Measurements from ENCODE around the gene GLRA1.
"Not testable (repeated sequence)": the region's sequence is repeated elsewhere in the genome, so short reads cannot be mapped to it uniquely, and the experiment has no call there.

GLRA1 gene

DNA sequence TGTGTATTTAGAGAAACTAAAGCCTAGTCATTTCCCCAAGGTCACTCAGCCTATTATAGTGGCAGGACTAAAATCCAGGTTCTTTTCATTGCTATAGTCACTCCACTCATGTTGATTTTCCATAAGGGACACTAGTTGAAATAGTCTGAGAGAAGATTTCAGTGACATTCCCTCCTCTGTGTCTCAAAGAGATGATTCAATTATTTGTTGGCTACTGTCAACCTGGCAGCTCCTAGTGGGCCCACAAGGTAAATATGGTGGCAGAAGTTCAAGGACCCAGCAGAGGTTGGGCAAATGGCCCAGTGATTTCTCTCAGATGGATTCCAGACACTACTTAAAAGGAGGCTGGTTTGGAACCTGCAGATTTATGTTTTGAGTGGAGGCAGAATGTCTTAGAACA is 104.8 kb downstream of the GLRA1 start:
- no peak for DNase-seq (ENCODE audit: low spot score)

DNA sequence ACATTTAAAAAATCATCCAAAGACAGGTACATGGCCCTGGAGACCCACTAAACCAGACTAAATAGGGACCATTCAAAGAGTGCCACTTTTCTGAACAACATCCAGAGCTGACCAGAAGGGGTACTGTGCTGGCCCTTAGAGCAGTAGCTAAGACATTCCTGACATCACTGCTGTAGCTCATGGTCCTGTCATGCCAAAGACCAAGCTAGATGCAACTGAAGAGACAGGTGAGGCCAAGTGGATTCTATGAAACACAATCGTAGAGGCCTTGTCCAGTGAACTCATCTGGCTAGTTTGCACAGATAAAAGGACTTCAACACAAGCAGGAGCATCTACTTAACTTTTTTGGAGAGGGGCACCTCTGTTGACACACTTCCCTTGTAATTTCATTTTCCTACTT is 109.6 kb downstream of the GLRA1 start:
- no peak for DNase-seq (ENCODE audit: low spot score)

DNA sequence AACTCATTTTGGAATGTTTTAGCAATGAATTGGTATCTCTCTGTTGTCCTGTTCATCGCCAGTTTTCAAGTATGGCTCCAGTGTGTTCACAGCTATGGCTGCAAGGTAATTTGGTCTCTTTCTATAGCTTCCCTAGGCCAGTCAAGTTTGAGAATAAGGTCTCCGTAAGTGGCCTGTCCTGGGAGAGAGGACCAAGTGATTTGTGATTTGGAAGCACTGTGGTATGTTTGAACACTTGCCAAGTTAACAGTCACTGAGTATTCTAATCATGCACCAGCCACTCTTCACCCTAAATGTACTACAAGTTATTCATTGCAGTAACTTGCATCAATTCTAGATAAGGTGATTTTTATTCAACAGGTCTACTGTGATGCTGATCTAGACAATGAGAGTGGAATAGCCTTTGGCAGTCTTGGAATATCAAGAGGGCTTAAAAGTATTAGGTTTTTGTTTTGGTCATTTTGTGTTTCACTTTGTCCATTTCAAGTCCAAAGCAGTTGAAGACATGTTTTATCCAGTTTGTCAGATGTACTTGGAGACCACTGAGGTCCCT is 111.8 kb downstream of the GLRA1 start:
- no peak for DNase-seq (ENCODE audit: low spot score)

- no peak for DNase-seq (ENCODE audit: low spot score)
Observed at GRCh38 chr5:151811593-151812321, 112.9 kb downstream of the GLRA1 start.

DNA sequence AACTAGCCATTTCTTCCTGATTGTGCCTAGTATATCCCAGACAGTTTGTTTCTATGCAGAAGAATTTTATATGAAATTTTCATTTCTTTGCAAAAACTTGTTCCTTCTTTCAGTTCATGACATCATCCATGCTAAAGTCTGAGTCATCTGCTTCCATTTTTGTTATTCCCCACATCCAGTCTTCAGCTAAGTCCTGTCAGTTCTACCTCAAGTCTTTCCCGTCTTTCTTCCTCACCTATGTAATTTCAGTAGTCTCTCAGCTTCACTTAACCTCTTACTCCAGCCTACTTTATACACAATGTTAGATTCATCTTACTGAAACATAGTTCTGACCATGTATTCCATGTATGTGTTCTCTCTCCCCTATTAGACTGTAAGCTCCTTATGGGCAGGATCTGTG is 113.8 kb downstream of the GLRA1 start:
- DNase-seq (ENCODE audit: low spot score): no peak

GRCh38 chr5:151810449-151810848 is 114.2 kb downstream of the GLRA1 start:
- DNase-seq (ENCODE audit: low spot score): no peak

GRCh38 chr5:151808451-151809169 is 116.0 kb downstream of the GLRA1 start:
- DNase-seq (ENCODE audit: low spot score): no peak

DNA sequence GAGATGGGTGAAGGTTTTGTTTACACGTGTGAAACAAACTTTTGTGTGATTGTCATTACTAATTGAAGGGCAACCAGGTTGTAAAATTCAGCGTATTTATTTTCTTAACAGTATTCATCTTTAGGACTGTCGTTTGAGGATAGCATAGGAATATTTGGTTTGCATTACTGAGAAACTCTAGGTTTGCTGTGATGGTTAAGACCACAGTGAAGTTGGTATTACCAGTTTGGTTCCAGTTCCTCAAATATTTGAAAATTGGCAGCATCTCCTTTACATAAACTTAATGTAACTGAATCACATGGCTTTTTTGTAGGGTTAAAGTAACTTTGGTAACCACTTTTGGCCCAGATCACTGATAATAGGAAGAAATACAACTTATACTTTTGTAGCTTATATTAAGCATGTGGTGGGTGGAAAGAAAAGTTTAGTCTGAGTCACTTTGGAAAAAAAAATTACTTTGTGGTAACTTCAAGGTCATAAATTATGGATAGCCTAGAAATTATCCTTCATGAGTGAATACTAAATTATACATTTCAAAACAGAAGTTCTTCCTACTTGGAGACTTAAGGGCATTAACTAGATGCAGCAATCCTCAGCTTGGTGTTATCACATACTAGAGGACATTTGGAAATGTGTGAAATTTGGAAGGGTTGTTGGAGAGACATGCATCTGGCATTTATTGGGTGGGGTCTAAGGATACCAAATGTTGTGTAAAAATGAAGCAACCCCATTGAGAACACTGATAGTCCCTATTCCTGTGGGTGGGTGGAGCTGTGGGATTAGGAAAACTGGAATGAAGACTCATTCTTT is 119.0 kb downstream of the GLRA1 start:
- no peak for DNase-seq (ENCODE audit: low spot score)

GRCh38 chr5:151800532-151800931 is 124.1 kb downstream of the GLRA1 start:
- no peak for DNase-seq (ENCODE audit: low spot score)

- no peak for DNase-seq (ENCODE audit: low spot score)
Observed at GRCh38 chr5:151799407-151799806, 125.2 kb downstream of the GLRA1 start.

- no peak for DNase-seq (ENCODE audit: low spot score)
Observed at GRCh38 chr5:151798674-151799073, 126.0 kb downstream of the GLRA1 start.

DNA sequence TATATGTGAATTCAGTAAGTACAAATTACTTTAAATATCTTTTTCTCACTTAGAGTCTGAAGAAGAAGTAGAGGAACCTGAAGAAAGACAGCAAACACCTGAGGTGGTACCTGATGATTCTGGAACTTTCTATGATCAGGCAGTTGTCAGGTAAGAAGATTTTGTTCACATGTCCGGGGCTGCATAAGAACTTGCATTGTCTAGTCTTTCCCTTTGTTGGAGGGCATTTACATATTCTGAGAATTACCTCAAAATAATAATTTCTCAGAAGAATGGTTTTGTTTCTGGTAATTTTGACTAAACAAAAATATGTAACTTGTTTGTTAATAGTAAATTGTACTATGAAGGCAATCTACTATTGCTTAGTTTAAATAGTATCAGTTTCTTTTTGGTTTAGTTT is 129.2 kb downstream of the GLRA1 start:
- DNase-seq (ENCODE audit: low spot score): no peak

GRCh38 chr5:151793358-151793757 is 131.3 kb downstream of the GLRA1 start:
- no peak for DNase-seq (ENCODE audit: low spot score)

- no peak for DNase-seq (ENCODE audit: low spot score)
Observed at GRCh38 chr5:151787817-151788216, 136.8 kb downstream of the GLRA1 start.

DNA sequence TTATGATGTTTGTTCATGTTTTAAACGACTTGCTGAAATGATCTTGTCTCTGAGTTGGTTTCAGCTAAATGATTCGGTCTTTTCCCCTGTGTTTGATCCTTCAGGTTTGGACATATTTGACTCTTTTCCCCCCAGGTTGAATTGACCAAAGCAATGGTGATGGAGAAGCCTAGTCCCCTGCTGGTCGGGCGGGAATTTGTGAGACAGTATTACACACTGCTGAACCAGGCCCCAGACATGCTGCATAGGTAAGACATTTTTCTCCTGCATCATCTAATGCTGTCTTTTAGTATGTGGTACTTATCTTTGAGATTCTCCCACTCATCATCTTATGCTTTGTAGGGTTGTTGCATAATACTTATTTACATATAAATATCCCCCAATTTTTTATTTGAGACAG is 138.2 kb downstream of the GLRA1 start:
- DNase-seq (ENCODE audit: low spot score): no peak

DNA sequence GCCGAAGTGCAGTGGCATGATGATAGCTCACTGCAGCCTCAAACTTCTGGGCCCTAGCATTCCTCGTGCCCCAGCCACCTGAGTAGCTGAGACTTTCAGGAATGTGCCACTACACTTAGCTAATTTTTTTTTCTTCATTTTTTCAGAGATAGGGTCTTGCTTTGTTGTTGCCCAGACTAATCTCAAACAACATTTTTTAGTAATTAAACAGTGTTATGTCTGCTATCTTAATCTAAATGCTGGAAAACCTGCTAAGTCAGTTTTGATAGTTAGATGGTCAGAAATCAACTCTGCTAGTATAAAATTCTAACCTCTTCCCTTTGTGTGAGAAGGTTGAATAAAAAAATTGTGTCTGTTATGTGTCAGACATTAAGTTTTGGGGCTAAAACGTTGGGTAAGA is 140.5 kb downstream of the GLRA1 start:
- DNase-seq (ENCODE audit: low spot score): no peak

GRCh38 chr5:151783664-151784063 is 141.0 kb downstream of the GLRA1 start:
- not testable (repeated sequence) for DNase-seq (ENCODE audit: low spot score)

- DNase-seq (ENCODE audit: low spot score): no peak
Observed at GRCh38 chr5:151781201-151781600, 143.4 kb downstream of the GLRA1 start.

DNA sequence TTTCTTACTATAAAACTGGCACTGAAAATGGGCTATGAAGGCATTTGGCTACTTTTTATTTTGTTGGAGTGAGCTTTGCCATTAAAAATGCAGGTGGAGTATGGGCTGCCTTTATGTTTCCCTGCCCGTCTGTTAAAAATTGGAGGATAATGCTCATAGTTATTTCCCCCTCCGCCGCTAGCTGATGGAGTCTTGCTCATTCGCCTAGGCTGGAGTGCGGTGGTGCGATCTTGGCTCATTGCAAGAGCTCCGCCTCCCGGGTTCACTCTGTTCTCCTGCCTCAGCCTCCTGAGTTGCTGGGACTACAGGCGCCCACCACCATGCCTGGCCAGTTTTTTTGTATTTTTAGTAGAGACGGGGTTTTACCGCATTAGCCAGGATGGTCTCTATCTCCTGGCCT is 144.3 kb downstream of the GLRA1 start:
- DNase-seq (ENCODE audit: low spot score): no peak

DNA sequence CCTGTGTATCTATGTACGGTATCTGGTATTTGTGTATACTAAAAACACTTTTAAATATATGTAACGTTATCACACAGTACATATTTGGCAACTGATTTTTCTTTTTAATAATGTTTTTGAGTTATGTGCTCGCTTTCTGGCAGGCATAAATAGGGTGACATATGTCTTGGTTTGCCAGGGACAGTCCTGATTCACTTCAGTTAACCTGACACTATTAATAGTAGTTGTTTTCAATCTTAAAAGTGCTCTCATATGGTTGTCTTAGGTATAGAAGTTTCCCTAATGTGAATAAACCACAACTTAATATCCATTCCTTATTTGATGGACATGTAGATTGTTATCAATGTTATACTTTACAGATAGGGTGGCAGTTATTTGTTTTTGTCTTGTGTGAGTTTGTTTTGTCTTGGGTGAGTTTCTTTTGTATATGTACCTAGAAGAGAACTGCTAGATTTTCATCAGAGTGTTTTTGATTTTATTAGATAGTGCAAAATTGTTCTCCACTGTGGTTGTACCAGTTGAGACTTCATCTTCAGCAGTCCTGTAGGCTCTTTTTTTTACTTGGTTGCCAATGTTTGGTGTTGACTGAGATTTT is 145.0 kb downstream of the GLRA1 start:
- no peak for DNase-seq (ENCODE audit: low spot score)

DNA sequence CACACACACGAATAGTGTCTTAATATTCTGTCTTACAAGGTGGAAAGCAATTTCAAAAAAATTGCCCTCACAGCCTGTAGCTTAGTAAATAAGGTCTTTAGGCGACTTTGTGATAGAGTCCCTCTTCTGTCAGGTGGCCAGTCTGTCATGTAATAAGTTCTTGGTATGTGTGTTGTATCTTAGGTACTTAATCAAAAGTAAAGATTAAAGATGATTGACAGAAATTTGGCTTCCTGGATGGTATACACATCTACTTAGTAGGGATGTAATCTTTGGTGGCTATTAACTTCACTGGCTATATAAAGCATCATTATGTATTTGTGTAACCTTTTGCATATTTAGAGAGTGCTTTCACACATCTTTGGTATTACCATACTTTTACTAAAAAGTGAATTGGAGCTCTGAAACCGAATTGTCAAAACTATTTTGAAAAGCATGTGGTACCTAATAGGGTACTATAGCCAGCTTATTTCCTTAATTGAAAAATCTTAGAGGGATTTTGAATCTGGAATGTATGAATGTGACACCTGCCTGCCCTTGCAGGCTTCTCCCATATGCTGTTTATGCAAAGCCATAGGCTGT is 149.5 kb downstream of the GLRA1 start:
- no peak for DNase-seq (ENCODE audit: low spot score)

DNA sequence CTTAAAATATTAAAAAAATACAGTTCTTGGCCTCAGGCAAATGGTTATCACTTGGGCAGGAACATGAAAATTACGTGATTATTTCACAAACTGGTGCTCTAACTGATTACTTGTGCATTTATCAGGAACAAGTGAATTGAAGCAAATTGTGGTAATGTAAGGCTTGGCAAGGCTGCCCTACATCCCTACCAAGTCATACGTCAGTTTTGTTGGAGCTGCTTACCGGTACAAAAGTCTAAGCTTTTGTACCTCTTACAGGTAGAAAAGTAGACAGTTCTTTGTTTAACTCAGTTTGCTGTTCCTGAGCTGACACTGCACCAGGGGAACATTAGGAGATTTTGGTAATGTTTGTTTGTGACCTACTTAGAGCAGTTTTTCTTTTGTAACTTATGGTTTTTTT is 150.7 kb downstream of the GLRA1 start:
- no peak for DNase-seq (ENCODE audit: low spot score)

All from HuH-7.5 (cell line).